Measurements from ENCODE around the gene TAS2R5.
"Not testable (repeated sequence)": the region's sequence is repeated elsewhere in the genome, so short reads cannot be mapped to it uniquely, and the experiment has no call there.

Gene TAS2R5

DNA sequence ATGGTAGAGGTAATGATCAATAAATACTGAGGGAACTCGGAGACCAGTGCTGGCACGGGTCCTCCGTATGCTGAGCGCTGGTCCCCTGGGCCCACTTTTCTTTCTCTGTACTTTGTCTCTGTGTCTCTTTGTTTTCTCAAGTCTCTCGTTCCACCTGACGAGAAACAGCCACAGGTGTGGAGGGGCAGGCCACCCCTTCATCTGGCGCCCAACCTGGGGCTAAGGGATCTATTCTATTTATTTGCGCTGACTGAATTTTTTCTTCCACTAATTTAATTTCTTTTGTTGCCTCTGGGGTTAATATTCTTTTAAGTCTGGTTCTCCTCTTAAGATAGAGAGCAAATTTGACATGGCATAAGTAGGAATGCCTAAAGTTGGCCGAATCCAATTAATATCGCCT, 38.1 kb upstream of the TAS2R5 start:
- Histone ChIP-seq H3K9me3 (replicated peaks in 1 of 2; ENCODE audit: control insufficient read depth in 2 of 2, insufficient read depth in 1 of 2, low read depth in 1 of 2, low read length in 2 of 2) (peaks cover 3 to 41% of the 10 kb centered on the region in 2 donors), H3K36me3 (replicated peaks in 1 of 2; ENCODE audit: control insufficient read depth in 2 of 2, insufficient read depth in 2 of 2, low read length in 2 of 2) (peaks cover 32 to 100% of the 10 kb centered on the region in 2 donors)
- DNase-seq (ENCODE audit: low spot score); H4K91ac ChIP-seq (ENCODE audit: low read depth, low read length, poor library complexity); H2BK15ac ChIP-seq (ENCODE audit: low read length); H2AK5ac ChIP-seq (ENCODE audit: low read depth, low read length); H3K4me2 ChIP-seq (ENCODE audit: insufficient read depth, low read length, poor library complexity, severe bottlenecking); H3K27ac ChIP-seq (replicated peaks; ENCODE audit: low read length); H3K4ac ChIP-seq (ENCODE audit: low read length); H3K18ac ChIP-seq (ENCODE audit: low read length); H2BK5ac ChIP-seq (ENCODE audit: low read length); H2BK12ac ChIP-seq (ENCODE audit: low read length); H3K4me1 ChIP-seq (ENCODE audit: control insufficient read depth in 2 of 2, insufficient read depth in 1 of 2, low read depth in 1 of 2, low read length in 2 of 2); H3K23ac ChIP-seq (ENCODE audit: low read depth, low read length, poor library complexity); H4K8ac ChIP-seq (ENCODE audit: low read depth, low read length); H3K4me3 ChIP-seq (ENCODE audit: low read length in 2 of 2); H2AFZ ChIP-seq (ENCODE audit: low read length); H3K79me1 ChIP-seq (ENCODE audit: low read depth, low read length); H3K14ac ChIP-seq (ENCODE audit: low read length); H3K27me3 ChIP-seq (ENCODE audit: control insufficient read depth in 3 of 3, insufficient read depth in 3 of 3, low read depth in 1 of 3, low read length in 3 of 3); H2BK120ac ChIP-seq (ENCODE audit: low read depth, low read length); H3K9ac ChIP-seq (ENCODE audit: low read depth, low read length, poor library complexity): not testable (repeated sequence)
- WGBS, 2 donors (ENCODE audit: extremely low coverage in 2 of 2, insufficient read length in 2 of 2, insufficient replicate concordance in 1 of 2): no CpG with 5 or more reads among the region's 10 CpGs

DNA sequence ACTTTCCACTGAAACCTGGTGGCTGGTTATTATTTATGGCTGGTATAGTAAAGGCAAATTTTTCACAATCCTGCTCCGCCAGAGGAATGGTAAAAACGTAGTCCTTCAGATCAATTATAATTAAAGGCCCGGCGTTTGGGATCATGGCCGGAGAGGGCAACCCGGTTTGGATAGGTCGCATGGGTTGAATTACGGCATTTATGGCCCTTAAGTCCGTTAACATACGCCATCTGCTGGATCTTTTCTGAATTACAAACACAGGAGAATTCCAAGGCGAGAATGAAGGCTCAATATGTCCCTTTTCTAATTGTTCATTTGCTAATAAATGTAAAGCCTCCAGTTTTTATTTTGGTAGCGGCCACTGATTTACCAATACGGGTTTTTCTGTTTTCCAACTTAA, 37.4 kb upstream of the TAS2R5 start:
- H4K8ac ChIP-seq (ENCODE audit: low read depth, low read length): no peak overlapping the region
- peaks cover 37 to 100% of the 10 kb centered on the region in 2 donors for H3K36me3 ChIP-seq (replicated peaks in 1 of 2; ENCODE audit: control insufficient read depth in 2 of 2, insufficient read depth in 2 of 2, low read length in 2 of 2)
- no peak overlapping the region for H3K27ac ChIP-seq (replicated peaks; ENCODE audit: low read length)
- no peak overlapping the region for H3K9ac ChIP-seq (ENCODE audit: low read depth, low read length, poor library complexity)
- H3K14ac ChIP-seq (ENCODE audit: low read length): no peak overlapping the region
- no peak overlapping the region for H2AK5ac ChIP-seq (ENCODE audit: low read depth, low read length)
- no peak overlapping the region for H2BK12ac ChIP-seq (ENCODE audit: low read length)
- no peak overlapping the region for H2BK5ac ChIP-seq (ENCODE audit: low read length)
- H2BK120ac ChIP-seq (ENCODE audit: low read depth, low read length): no peak overlapping the region
- no peaks in the 10 kb centered on the region for H3K79me1 ChIP-seq (ENCODE audit: low read depth, low read length)
- no peak overlapping the region for H3K23ac ChIP-seq (ENCODE audit: low read depth, low read length, poor library complexity)
- H3K4me1 ChIP-seq (ENCODE audit: control insufficient read depth in 2 of 2, insufficient read depth in 1 of 2, low read depth in 1 of 2, low read length in 2 of 2): no peaks in the 10 kb centered on the region
- H3K4me2 ChIP-seq (ENCODE audit: insufficient read depth, low read length, poor library complexity, severe bottlenecking): no peak overlapping the region
- peaks cover 3 to 41% of the 10 kb centered on the region in 2 donors for H3K9me3 ChIP-seq (replicated peaks in 1 of 2; ENCODE audit: control insufficient read depth in 2 of 2, insufficient read depth in 1 of 2, low read depth in 1 of 2, low read length in 2 of 2)
- H2AFZ ChIP-seq (ENCODE audit: low read length): no peak overlapping the region
- no peak overlapping the region for H2BK15ac ChIP-seq (ENCODE audit: low read length)
- no peak overlapping the region for H3K18ac ChIP-seq (ENCODE audit: low read length)
- no peak for DNase-seq (ENCODE audit: low spot score)
- WGBS, 2 donors (ENCODE audit: extremely low coverage in 2 of 2, insufficient read length in 2 of 2, insufficient replicate concordance in 1 of 2): no CpG with 5 or more reads among the region's 13 CpGs
- H4K91ac ChIP-seq (ENCODE audit: low read depth, low read length, poor library complexity): no peak overlapping the region
- no peak overlapping the region for H3K4ac ChIP-seq (ENCODE audit: low read length)
- H3K27me3 ChIP-seq (ENCODE audit: control insufficient read depth in 3 of 3, insufficient read depth in 3 of 3, low read depth in 1 of 3, low read length in 3 of 3): no peaks in the 10 kb centered on the region
- no peak overlapping the region for H3K4me3 ChIP-seq (ENCODE audit: low read length in 2 of 2)

DNA sequence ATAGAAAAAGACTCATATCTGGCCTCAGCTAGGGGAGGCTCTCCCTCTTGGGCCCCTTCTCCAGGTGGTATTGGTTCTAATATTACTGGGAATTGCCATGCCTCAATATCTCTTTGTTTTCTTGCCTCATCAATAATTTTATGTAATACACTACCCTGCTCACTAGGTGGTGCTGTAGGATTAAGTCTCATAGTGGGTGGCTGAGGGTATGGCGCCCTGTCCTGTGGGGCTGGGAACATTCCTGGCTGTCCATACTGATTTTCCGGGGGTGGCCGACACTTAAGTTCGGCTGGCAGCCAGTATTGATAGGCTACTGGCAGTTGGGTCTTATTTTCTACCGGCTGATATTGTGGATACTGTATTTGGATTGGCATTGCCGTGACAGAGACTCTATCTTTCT, 35.1 kb upstream of the TAS2R5 start:
- WGBS, 2 donors (ENCODE audit: extremely low coverage in 2 of 2, insufficient read length in 2 of 2, insufficient replicate concordance in 1 of 2): no CpG with 5 or more reads among the region's 6 CpGs

DNA sequence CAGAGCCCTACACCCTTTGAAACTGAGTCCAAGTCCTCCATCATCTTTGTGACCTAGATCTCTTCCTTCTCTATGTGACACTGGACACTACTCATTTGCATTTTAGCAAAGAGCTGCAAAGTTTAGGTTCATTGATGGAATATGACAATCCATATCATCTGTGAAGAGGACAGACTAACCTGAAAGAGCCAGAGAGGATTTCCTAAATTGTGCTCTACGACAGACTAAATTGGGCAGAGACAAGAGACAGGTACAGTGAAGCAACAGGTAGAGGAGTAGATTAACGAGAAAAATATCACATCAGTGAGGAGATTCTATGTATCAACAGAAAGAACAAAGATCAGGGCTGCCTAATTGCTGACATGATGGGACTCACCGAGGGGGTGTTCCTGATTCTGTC, 26.2 kb upstream of the TAS2R5 start, which contains the start of gene TAS2R3:
Gene TAS2R3 (plus strand): TSS at position 301 of the 400 bp plus-strand sequence. CDS start 62 bp downstream, at position 363.
- no peak within 1 kb of the TSS for H2BK15ac ChIP-seq (ENCODE audit: low read length)
- no peak within 1 kb of the TSS for H2BK12ac ChIP-seq (ENCODE audit: low read length)
- H3K9me3 ChIP-seq (replicated peaks in 1 of 2; ENCODE audit: control insufficient read depth in 2 of 2, insufficient read depth in 1 of 2, low read depth in 1 of 2, low read length in 2 of 2): no peaks in the 10 kb centered on the region
- no peak within 1 kb of the TSS for H2AK5ac ChIP-seq (ENCODE audit: low read depth, low read length)
- no peak within 1 kb of the TSS for H2BK5ac ChIP-seq (ENCODE audit: low read length)
- WGBS, 2 donors (ENCODE audit: extremely low coverage in 2 of 2, insufficient read length in 2 of 2, insufficient replicate concordance in 1 of 2): no CpG with 5 or more reads among the region's 3 CpGs
- no peak within 1 kb of the TSS for H3K27ac ChIP-seq (replicated peaks; ENCODE audit: low read length)
- no peak within 1 kb of the TSS for H4K8ac ChIP-seq (ENCODE audit: low read depth, low read length)
- H4K91ac ChIP-seq (ENCODE audit: low read depth, low read length, poor library complexity): no peak within 1 kb of the TSS
- H2BK120ac ChIP-seq (ENCODE audit: low read depth, low read length): no peak within 1 kb of the TSS
- H3K36me3 ChIP-seq (replicated peaks in 1 of 2; ENCODE audit: control insufficient read depth in 2 of 2, insufficient read depth in 2 of 2, low read length in 2 of 2): peaks cover 13 to 69% of the 10 kb centered on the region in 2 donors
- H3K4me1 ChIP-seq (ENCODE audit: control insufficient read depth in 2 of 2, insufficient read depth in 1 of 2, low read depth in 1 of 2, low read length in 2 of 2): no peaks in the 10 kb centered on the region
- no peak within 1 kb of the TSS for H3K23ac ChIP-seq (ENCODE audit: low read depth, low read length, poor library complexity)
- H3K4ac ChIP-seq (ENCODE audit: low read length): no peak within 1 kb of the TSS
- DNase-seq (ENCODE audit: low spot score): no peak
- no peak within 1 kb of the TSS for H3K9ac ChIP-seq (ENCODE audit: low read depth, low read length, poor library complexity)
- no peak within 1 kb of the TSS for H3K4me3 ChIP-seq (ENCODE audit: low read length in 2 of 2)
- no peak within 1 kb of the TSS for H3K18ac ChIP-seq (ENCODE audit: low read length)
- H3K27me3 ChIP-seq (ENCODE audit: control insufficient read depth in 3 of 3, insufficient read depth in 3 of 3, low read depth in 1 of 3, low read length in 3 of 3): no peaks in the 10 kb centered on the region
- H3K14ac ChIP-seq (ENCODE audit: low read length): no peak within 1 kb of the TSS
- no peak within 1 kb of the TSS for H3K4me2 ChIP-seq (ENCODE audit: insufficient read depth, low read length, poor library complexity, severe bottlenecking)
- no peaks in the 10 kb centered on the region for H3K79me1 ChIP-seq (ENCODE audit: low read depth, low read length)
- no peak within 1 kb of the TSS for H2AFZ ChIP-seq (ENCODE audit: low read length)

More for the DNA sequence above, 35.1 kb upstream of the TAS2R5 start:
- Histone ChIP-seq H2BK12ac (ENCODE audit: low read length) (no peak overlapping the region), H3K9me3 (replicated peaks in 1 of 2; ENCODE audit: control insufficient read depth in 2 of 2, insufficient read depth in 1 of 2, low read depth in 1 of 2, low read length in 2 of 2) (peaks cover under 1 to 34% of the 10 kb centered on the region in 2 donors), H3K9ac (ENCODE audit: low read depth, low read length, poor library complexity) (no peak overlapping the region), H3K4ac (ENCODE audit: low read length) (no peak overlapping the region), H2AK5ac (ENCODE audit: low read depth, low read length) (no peak overlapping the region), H3K36me3 (replicated peaks in 1 of 2; ENCODE audit: control insufficient read depth in 2 of 2, insufficient read depth in 2 of 2, low read length in 2 of 2) (peaks cover 41 to 98% of the 10 kb centered on the region in 2 donors), H3K14ac (ENCODE audit: low read length) (no peak overlapping the region), H3K4me1 (ENCODE audit: control insufficient read depth in 2 of 2, insufficient read depth in 1 of 2, low read depth in 1 of 2, low read length in 2 of 2) (no peaks in the 10 kb centered on the region), H3K4me2 (ENCODE audit: insufficient read depth, low read length, poor library complexity, severe bottlenecking) (no peak overlapping the region), H2BK5ac (ENCODE audit: low read length) (no peak overlapping the region), H2BK15ac (ENCODE audit: low read length) (no peak overlapping the region), H3K27ac (replicated peaks; ENCODE audit: low read length) (no peak overlapping the region), H3K79me1 (ENCODE audit: low read depth, low read length) (no peaks in the 10 kb centered on the region), H3K18ac (ENCODE audit: low read length) (no peak overlapping the region), H2AFZ (ENCODE audit: low read length) (no peak overlapping the region), H4K8ac (ENCODE audit: low read depth, low read length) (no peak overlapping the region), H3K4me3 (ENCODE audit: low read length in 2 of 2) (no peak overlapping the region), H3K23ac (ENCODE audit: low read depth, low read length, poor library complexity) (no peak overlapping the region), H3K27me3 (ENCODE audit: control insufficient read depth in 3 of 3, insufficient read depth in 3 of 3, low read depth in 1 of 3, low read length in 3 of 3) (no peaks in the 10 kb centered on the region), H2BK120ac (ENCODE audit: low read depth, low read length) (no peak overlapping the region), H4K91ac (ENCODE audit: low read depth, low read length, poor library complexity) (no peak overlapping the region)
- DNase-seq (ENCODE audit: low spot score): peak; percentile 9
